GM06990 (cell line): ENCODE data around the gene SMOC1.

Source experiments
- DNase-seq: peaks from one replicate; pipeline ENCODE4 v3.0.0-alpha.2; 2011; ENCODE audit not compliant: insufficient read length; ENCODE audit errors: extremely low read depth
- H3K27me3 ChIP-seq: replicated peaks from 2 replicates; pipeline ENCODE4 v1.6.0; 2011; ENCODE audit warnings: low read length; ENCODE audit not compliant: control insufficient read depth, insufficient read depth
- H3K36me3 ChIP-seq: 2 replicates; pipeline ENCODE4 v1.5.1; 2011; ENCODE audit warnings: low read length; ENCODE audit not compliant: control insufficient read depth, insufficient read depth
- H3K4me3 ChIP-seq: replicated peaks from 2 replicates; pipeline ENCODE4 v1.5.1; 2011; ENCODE audit warnings: low read depth, mild to moderate bottlenecking, control low read depth, low read length
- CTCF ChIP-seq: IDR thresholded peaks from 2 replicates; pipeline ENCODE4 v1.5.1; 2011; ENCODE audit warnings: low read length, control low read depth, mild to moderate bottlenecking, inconsistent platforms; ENCODE audit not compliant: insufficient read depth, poor library complexity, severe bottlenecking

The SMOC1 gene

GRCh38 chr14:69922198-69922597 lies 43.0 kb downstream of the SMOC1 start:
- DNase-seq: no peak
- Histone ChIP-seq H3K36me3 (no peaks in the 10 kb centered on the region), H3K27me3 (peaks cover 2% of the 10 kb centered on the region), H3K4me3 (no peak overlapping the region)
- TF ChIP-seq CTCF: no peak

GRCh38 chr14:69924201-69924600 lies 45.0 kb downstream of the SMOC1 start:
- no peak for TF ChIP-seq CTCF
- DNase-seq: no peak
- H3K27me3 ChIP-seq: peaks cover 4% of the 10 kb centered on the region
- H3K4me3 ChIP-seq: no peak overlapping the region
- no peaks in the 10 kb centered on the region for H3K36me3 ChIP-seq

- peaks cover 4% of the 10 kb centered on the region for H3K27me3 ChIP-seq
- DNase-seq: no peak
- H3K36me3 ChIP-seq: no peaks in the 10 kb centered on the region
- no peak overlapping the region for H3K4me3 ChIP-seq
- TF ChIP-seq CTCF: no peak
Measured at GRCh38 chr14:69928111-69928523, 48.9 kb downstream of the SMOC1 start.

GRCh38 chr14:69930780-69931379 lies 51.7 kb downstream of the SMOC1 start:
- TF ChIP-seq CTCF: no peak
- H3K4me3 ChIP-seq: no peak overlapping the region
- H3K36me3 ChIP-seq: no peaks in the 10 kb centered on the region
- no peak for DNase-seq
- peaks cover 4% of the 10 kb centered on the region for H3K27me3 ChIP-seq

GRCh38 chr14:69931960-69932359 lies 52.7 kb downstream of the SMOC1 start:
- Histone ChIP-seq H3K36me3 (no peaks in the 10 kb centered on the region), H3K4me3 (no peak overlapping the region), H3K27me3 (peaks cover 2% of the 10 kb centered on the region)
- no peak for DNase-seq
- TF ChIP-seq CTCF: no peak

- no peak for TF ChIP-seq CTCF
- Histone ChIP-seq H3K36me3 (no peaks in the 10 kb centered on the region), H3K27me3 (peaks cover 2% of the 10 kb centered on the region), H3K4me3 (no peak overlapping the region)
- no peak for DNase-seq
Measured at GRCh38 chr14:69932391-69932790, 53.2 kb downstream of the SMOC1 start.
